ENCODE measurements around the gene GPR135.
A peak's percentile ranks its signal among the peaks of the same experiment; 100 is the strongest.

GPR135 gene

DNA sequence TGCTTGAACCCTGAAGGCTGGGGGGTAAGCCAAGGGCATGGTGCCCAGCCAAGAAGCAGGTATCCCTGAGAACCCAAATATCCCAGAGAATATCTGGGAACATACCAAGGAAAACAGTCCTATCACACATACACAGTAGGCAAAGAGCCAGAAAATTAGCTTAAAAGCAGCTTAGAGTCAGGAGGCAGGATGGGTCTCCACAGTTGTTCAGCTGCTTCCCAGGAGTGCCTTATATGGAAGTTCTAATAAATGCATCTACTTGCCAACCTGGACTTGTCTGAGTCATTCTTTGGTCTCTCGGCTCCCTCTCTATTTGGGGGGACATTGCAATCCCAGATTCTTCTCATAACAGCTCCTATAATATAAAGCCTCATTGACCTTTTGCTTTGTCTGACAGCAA is 9.0 kb upstream of the GPR135 start:
- peaks cover 69% of the 10 kb centered on the region for H3K36me3 ChIP-seq (ENCODE audit: insufficient read depth, low read length)

DNA sequence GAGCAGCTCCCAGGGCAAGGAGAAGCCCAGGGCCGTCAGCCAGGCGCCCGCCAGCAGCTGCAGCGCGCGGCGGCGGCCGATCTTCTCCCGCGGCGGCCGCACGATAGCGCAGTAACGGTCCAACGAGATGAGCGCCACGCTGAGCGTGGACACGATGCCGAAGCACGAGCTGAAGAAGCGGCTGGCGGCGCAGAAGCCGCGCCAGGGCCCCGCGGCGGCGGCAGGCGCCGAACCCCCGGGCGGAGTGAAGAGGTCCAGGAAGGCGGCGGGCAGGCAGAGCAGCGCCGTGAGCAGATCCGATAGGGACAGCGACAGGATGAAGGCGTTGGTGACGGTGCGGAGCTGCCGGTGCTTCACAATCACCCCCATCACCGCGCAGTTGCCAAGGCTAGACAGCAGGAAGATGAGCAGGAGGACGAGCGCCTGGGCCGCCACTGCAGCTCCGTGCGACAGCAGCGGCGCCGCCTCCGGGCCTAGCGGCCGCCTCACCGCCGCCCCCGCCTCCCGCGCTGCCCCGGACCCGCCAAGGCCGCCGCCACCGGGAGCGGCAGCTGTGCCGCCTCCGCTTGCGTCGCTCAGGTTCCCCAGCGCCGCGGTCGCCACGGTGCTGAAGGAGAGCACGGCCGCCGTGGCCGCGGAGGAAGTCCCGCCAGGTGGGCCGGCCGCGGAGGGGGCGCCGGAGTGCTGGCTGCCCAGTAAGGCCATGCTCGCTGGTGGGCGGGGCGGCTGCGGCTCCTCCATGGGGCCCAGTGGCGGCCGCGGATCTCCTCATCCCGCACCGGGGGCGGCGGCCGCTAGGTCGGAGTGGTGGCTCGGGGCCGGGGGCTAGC is 479 bp downstream of the GPR135 start:
- Histone ChIP-seq H3K27me3 (ENCODE audit: insufficient read depth, low read length) (no peaks in the 10 kb centered on the region), H3K79me2 (ENCODE audit: control insufficient read depth, insufficient read depth, low read length, unreplicated experiment) (peaks cover 7% of the 10 kb centered on the region), H3K4me3 (ENCODE audit: low read depth, low read length) (peak overlapping the region; percentile 74), H3K4me1 (ENCODE audit: control insufficient read depth, insufficient read depth, low read length, unreplicated experiment) (peaks cover 18% of the 10 kb centered on the region), H3K27ac (ENCODE audit: low read depth, low read length) (no peak overlapping the region), H3K36me3 (ENCODE audit: insufficient read depth, low read length) (peaks cover 37% of the 10 kb centered on the region), H2AFZ (ENCODE audit: low read length, unreplicated experiment) (peak overlapping the region; percentile 63)

More for the DNA sequence above, 9.0 kb upstream of the GPR135 start:
- Histone ChIP-seq H3K4me1 (ENCODE audit: control insufficient read depth, insufficient read depth, low read length, unreplicated experiment) (peaks cover 9% of the 10 kb centered on the region), H3K27me3 (ENCODE audit: insufficient read depth, low read length) (no peaks in the 10 kb centered on the region), H3K4me3 (ENCODE audit: low read depth, low read length) (no peak overlapping the region), H3K27ac (ENCODE audit: low read depth, low read length) (peak overlapping the region; percentile 21), H2AFZ (ENCODE audit: low read length, unreplicated experiment) (no peak overlapping the region), H3K79me2 (ENCODE audit: control insufficient read depth, insufficient read depth, low read length, unreplicated experiment) (peaks cover 37% of the 10 kb centered on the region)

DNA sequence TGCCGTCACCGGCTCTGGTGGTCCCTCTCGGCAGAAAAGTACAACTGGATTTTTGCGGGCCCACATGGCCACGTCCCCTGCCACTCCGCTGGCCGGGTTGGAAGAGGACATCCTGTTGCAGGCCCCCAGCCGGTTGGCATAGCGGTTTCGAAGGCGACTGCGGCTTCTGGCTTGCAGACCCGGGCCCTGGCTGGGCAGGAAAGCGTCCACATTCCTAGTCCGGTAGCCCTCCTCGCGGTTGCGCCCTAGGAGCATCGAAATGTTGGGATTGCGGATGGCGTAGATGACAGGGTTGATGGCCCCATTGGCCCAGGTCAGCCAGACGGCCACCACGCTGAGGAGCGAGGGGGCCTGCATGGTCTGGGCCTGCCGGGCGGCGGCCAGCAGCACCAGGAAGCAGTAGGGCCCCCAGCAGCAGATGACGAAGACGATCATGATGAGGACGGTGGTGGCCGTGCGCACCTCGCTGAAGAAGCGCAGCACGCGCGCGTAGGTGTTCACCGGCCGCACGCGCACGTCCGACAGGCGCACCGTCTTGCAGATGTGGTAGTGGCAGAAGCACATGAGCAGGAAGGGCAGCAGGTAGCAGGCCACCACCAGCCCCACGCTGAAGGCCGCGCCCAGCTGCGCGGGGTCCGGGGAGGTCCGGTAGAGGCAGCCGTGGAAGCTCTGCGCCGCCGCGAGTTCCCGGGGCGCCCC is 1.2 kb downstream of the GPR135 start:
- peak overlapping the region; percentile 74 for H3K4me3 ChIP-seq (ENCODE audit: low read depth, low read length)
- peaks cover 7% of the 10 kb centered on the region for H3K79me2 ChIP-seq (ENCODE audit: control insufficient read depth, insufficient read depth, low read length, unreplicated experiment)
- peak overlapping the region; percentile 63 for H2AFZ ChIP-seq (ENCODE audit: low read length, unreplicated experiment)
- H3K36me3 ChIP-seq (ENCODE audit: insufficient read depth, low read length), result peaks cover 41% of the 10 kb centered on the region
- H3K27ac ChIP-seq (ENCODE audit: low read depth, low read length), result no peak overlapping the region
- peaks cover 18% of the 10 kb centered on the region for H3K4me1 ChIP-seq (ENCODE audit: control insufficient read depth, insufficient read depth, low read length, unreplicated experiment)
- no peaks in the 10 kb centered on the region for H3K27me3 ChIP-seq (ENCODE audit: insufficient read depth, low read length)

DNA sequence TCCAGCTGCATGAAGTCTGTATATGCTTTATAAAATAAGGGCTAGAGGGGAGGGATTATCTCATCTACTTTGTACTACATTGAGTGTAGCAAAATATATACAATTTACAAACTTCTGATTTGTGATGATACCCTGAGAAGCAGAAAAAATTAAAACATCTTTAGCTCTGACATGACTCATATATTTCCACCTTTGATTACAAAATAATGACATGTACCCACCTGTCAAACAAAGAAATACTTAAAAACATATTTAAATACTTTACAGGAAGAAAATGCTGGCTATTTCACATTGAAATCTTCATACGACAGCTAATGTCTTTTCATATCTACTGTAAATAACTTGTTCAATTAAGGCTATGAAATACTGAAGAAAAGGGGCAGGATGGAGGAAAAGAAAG is 3.3 kb downstream of the GPR135 start:
- no peak overlapping the region for H3K4me3 ChIP-seq (ENCODE audit: low read depth, low read length)
- peaks cover 49% of the 10 kb centered on the region for H3K36me3 ChIP-seq (ENCODE audit: insufficient read depth, low read length)

DNA sequence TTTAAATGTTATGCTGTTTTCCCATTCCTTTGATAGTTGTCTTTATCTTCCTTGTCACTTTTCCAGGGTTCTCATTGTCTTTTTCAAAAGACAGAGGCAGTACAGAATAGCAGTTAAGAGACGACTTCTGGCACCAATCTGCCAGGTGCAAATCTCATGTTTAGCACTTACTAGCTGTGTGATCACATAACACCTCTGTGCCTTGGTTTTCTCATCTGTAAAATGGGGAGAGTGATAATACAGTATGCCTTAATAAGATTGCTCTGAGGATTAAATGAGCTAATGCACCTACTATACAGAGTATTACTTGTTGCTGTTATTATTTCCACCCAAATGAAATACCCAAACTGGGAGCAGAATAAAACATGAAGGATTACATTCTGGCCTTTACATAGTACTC is 4.8 kb downstream of the GPR135 start:
- no peaks in the 10 kb centered on the region for H3K27me3 ChIP-seq (ENCODE audit: insufficient read depth, low read length)
- no peak overlapping the region for H3K27ac ChIP-seq (ENCODE audit: low read depth, low read length)
- H3K36me3 ChIP-seq (ENCODE audit: insufficient read depth, low read length), result peaks cover 64% of the 10 kb centered on the region
- no peak overlapping the region for H2AFZ ChIP-seq (ENCODE audit: low read length, unreplicated experiment)
- H3K79me2 ChIP-seq (ENCODE audit: control insufficient read depth, insufficient read depth, low read length, unreplicated experiment), result peaks cover 7% of the 10 kb centered on the region
- peaks cover 12% of the 10 kb centered on the region for H3K4me1 ChIP-seq (ENCODE audit: control insufficient read depth, insufficient read depth, low read length, unreplicated experiment)
- no peak overlapping the region for H3K4me3 ChIP-seq (ENCODE audit: low read depth, low read length)

More for the DNA sequence above, 3.3 kb downstream of the GPR135 start:
- H3K79me2 ChIP-seq (ENCODE audit: control insufficient read depth, insufficient read depth, low read length, unreplicated experiment), result peaks cover 7% of the 10 kb centered on the region
- no peak overlapping the region for H3K27ac ChIP-seq (ENCODE audit: low read depth, low read length)
- H3K4me1 ChIP-seq (ENCODE audit: control insufficient read depth, insufficient read depth, low read length, unreplicated experiment), result peaks cover 13% of the 10 kb centered on the region
- no peak overlapping the region for H2AFZ ChIP-seq (ENCODE audit: low read length, unreplicated experiment)
- no peaks in the 10 kb centered on the region for H3K27me3 ChIP-seq (ENCODE audit: insufficient read depth, low read length)

DNA sequence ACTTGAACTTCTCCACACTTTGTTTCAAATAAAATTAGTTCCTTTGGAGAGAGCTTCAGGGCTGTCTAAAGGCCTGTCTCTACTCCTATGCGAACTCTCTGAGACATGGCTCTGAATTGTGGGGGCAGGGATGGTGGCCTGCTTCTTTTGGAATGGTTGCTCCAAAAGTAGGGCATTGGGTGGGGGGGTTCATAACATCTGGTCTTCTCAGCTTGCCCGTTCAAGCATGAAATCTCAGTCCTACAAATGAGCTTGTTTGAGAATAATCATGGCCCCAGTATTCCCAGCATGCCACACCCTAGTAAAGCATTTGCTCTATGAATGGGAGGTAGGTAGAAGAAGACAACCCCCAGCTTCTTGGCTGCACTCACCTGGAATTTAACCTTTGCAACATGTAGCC is 6.7 kb downstream of the GPR135 start:
- peaks cover 63% of the 10 kb centered on the region for H3K36me3 ChIP-seq (ENCODE audit: insufficient read depth, low read length)
- peaks cover 27% of the 10 kb centered on the region for H3K4me1 ChIP-seq (ENCODE audit: control insufficient read depth, insufficient read depth, low read length, unreplicated experiment)
- H2AFZ ChIP-seq (ENCODE audit: low read length, unreplicated experiment), result no peak overlapping the region
- no peak overlapping the region for H3K27ac ChIP-seq (ENCODE audit: low read depth, low read length)
- H3K27me3 ChIP-seq (ENCODE audit: insufficient read depth, low read length), result no peaks in the 10 kb centered on the region
- no peak overlapping the region for H3K4me3 ChIP-seq (ENCODE audit: low read depth, low read length)
- peaks cover 3% of the 10 kb centered on the region for H3K79me2 ChIP-seq (ENCODE audit: control insufficient read depth, insufficient read depth, low read length, unreplicated experiment)

GRCh38 chr14:59455411-59455810 is 9.8 kb downstream of the GPR135 start:
- Histone ChIP-seq H3K4me1 (ENCODE audit: control insufficient read depth, insufficient read depth, low read length, unreplicated experiment) (peaks cover 38% of the 10 kb centered on the region), H3K36me3 (ENCODE audit: insufficient read depth, low read length) (peaks cover 59% of the 10 kb centered on the region), H3K27me3 (ENCODE audit: insufficient read depth, low read length) (no peaks in the 10 kb centered on the region), H3K79me2 (ENCODE audit: control insufficient read depth, insufficient read depth, low read length, unreplicated experiment) (no peaks in the 10 kb centered on the region), H2AFZ (ENCODE audit: low read length, unreplicated experiment) (no peak overlapping the region), H3K4me3 (ENCODE audit: low read depth, low read length) (peak overlapping the region; percentile 5; the same call in 1 of the 2 replicates), H3K27ac (ENCODE audit: low read depth, low read length) (peak overlapping the region; percentile 94)

GRCh38 chr14:59454139-59454538 is 11.0 kb downstream of the GPR135 start:
- Histone ChIP-seq H3K4me1 (ENCODE audit: control insufficient read depth, insufficient read depth, low read length, unreplicated experiment) (peaks cover 38% of the 10 kb centered on the region), H2AFZ (ENCODE audit: low read length, unreplicated experiment) (no peak overlapping the region), H3K27me3 (ENCODE audit: insufficient read depth, low read length) (no peaks in the 10 kb centered on the region), H3K4me3 (ENCODE audit: low read depth, low read length) (no peak overlapping the region), H3K36me3 (ENCODE audit: insufficient read depth, low read length) (peaks cover 52% of the 10 kb centered on the region), H3K79me2 (ENCODE audit: control insufficient read depth, insufficient read depth, low read length, unreplicated experiment) (no peaks in the 10 kb centered on the region), H3K27ac (ENCODE audit: low read depth, low read length) (peak overlapping the region; percentile 94)

GRCh38 chr14:59451849-59452248 is 13.3 kb downstream of the GPR135 start:
- Histone ChIP-seq H3K79me2 (ENCODE audit: control insufficient read depth, insufficient read depth, low read length, unreplicated experiment) (no peaks in the 10 kb centered on the region), H3K4me1 (ENCODE audit: control insufficient read depth, insufficient read depth, low read length, unreplicated experiment) (peaks cover 38% of the 10 kb centered on the region), H3K27ac (ENCODE audit: low read depth, low read length) (0 out of 2 replicates have a peak overlapping the region, but pooled peaks have one; percentile 24), H3K36me3 (ENCODE audit: insufficient read depth, low read length) (peaks cover 32% of the 10 kb centered on the region), H3K27me3 (ENCODE audit: insufficient read depth, low read length) (no peaks in the 10 kb centered on the region), H3K4me3 (ENCODE audit: low read depth, low read length) (no peak overlapping the region), H2AFZ (ENCODE audit: low read length, unreplicated experiment) (no peak overlapping the region)

DNA sequence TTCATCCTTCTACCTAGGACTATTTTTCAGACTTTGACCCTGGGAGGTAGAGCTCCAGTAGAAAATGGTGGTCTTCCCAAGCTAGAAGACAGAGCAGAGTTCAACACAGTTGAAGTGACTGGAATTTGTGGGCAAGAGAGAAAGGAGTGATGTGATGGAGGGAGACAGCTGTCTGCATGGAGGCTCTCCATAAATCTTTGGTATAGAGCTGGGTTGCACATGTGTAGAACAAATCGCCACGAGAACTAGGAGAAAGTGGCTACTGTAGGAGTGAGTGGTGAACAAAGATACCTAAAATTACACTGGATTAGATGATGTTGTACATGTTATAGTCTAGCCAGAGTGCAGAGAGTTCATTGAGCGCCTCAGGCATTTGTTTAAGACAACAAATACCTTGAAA is 14.5 kb downstream of the GPR135 start:
- peaks cover 21% of the 10 kb centered on the region for H3K36me3 ChIP-seq (ENCODE audit: insufficient read depth, low read length)

More for the DNA sequence above, 14.5 kb downstream of the GPR135 start:
- Histone ChIP-seq H3K79me2 (ENCODE audit: control insufficient read depth, insufficient read depth, low read length, unreplicated experiment) (no peaks in the 10 kb centered on the region), H3K4me3 (ENCODE audit: low read depth, low read length) (no peak overlapping the region), H3K4me1 (ENCODE audit: control insufficient read depth, insufficient read depth, low read length, unreplicated experiment) (peaks cover 31% of the 10 kb centered on the region), H3K27me3 (ENCODE audit: insufficient read depth, low read length) (no peaks in the 10 kb centered on the region), H2AFZ (ENCODE audit: low read length, unreplicated experiment) (no peak overlapping the region), H3K27ac (ENCODE audit: low read depth, low read length) (no peak overlapping the region)

Measured in ACC112 (cell line).